Tibial nerve (tissue), 4 donors: Measurements from ENCODE around the gene DMD.

Source experiments
- CTCF ChIP-seq, 5 experiments: fragments of 200-600 bp in 3 of 5; fragments of 450-650 bp in 2 of 5; sonication (generic) in 3 of 5; IDR thresholded peaks; one replicate each; pipeline ENCODE4 v1.5.1; 2016 to 2019; ENCODE audit warnings: antibody characterized with exemption in 5 of 5, mild to moderate bottlenecking in 3 of 5, moderate library complexity in 2 of 5
- EP300 ChIP-seq, 2 donors: sonication (generic); formaldehyde crosslinking; IDR thresholded peaks; one replicate each; pipeline ENCODE4 v1.6.1; 2017; ENCODE audit warnings: antibody characterized with exemption in 2 of 2, mild to moderate bottlenecking in 1 of 2

GRCh38 chrX:31291131-31291530 lies 1920.2 kb downstream of the DMD start:
- TF ChIP-seq CTCF (IDR thresholded peaks at IDR 0.05) (no peak), EP300 (IDR thresholded peaks at IDR 0.05) (no peak)
